GM21737 (cell line): ENCODE results near the gene AATF.

Experiments
- ATAC-seq: cut with Tn5 transposase; IDR thresholded peaks from one replicate; pipeline ENCODE4 v1.9.1; 2021; ENCODE audit warnings: mild to moderate bottlenecking, moderate library complexity; ENCODE audit not compliant: unreplicated experiment

The AATF gene

DNA sequence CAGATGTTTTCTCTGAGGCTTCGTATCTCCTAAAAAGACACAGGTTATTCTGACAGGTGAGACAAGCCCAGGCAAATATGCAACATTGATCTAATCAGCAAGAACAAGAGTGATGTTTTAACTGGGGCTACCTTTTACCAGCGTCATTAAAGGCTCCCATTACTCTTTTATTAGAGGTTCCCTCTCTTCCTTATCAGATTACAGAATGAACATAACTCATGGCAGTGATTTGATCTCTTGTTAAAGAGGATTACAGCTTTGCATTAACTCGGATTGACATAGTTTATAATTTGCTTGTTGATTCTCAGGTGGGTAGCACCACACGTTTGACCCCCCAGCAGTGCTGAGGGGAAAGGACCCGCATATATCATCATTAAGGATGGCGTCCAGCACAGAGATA is 90.5 kb downstream of the AATF start:
- ATAC-seq = no peak

DNA sequence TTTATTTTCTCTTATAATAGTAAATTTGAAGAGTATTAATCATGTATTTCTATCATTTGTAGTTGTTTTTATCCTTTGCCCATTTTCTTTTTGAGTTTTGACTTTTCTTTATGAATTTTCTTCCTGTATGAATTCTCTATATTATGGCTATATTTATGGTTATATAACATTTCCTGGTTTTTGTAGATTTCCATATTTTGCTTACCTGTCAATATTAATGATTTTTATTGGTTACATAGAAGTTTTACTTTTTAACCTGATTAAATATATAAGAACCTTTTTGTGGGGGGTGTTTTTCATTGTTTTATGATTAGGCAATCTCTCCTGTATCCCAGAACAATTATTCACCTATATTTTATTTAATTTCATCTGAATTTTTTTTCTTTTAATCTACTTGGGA is 93.2 kb downstream of the AATF start:
- ATAC-seq = no peak

DNA sequence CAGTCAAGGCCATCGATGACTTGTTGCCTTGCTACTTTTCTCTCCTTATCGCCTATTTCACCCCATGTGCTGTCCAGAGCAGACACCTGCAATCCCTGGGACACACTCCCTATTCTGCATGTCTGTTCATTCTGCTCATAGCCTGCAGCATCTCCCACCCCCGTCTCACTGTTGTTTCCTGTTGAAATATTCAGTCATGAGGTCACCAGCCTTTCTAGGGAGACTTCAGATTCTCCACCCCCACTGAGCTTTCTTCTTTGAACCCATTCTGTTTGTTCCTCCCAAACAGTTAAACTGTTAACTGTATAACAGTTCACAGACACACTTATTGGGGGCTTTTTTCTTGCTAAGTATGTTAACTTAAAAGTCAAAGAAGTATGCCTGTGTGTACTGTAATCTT is 94.4 kb downstream of the AATF start:
- no peak for ATAC-seq

DNA sequence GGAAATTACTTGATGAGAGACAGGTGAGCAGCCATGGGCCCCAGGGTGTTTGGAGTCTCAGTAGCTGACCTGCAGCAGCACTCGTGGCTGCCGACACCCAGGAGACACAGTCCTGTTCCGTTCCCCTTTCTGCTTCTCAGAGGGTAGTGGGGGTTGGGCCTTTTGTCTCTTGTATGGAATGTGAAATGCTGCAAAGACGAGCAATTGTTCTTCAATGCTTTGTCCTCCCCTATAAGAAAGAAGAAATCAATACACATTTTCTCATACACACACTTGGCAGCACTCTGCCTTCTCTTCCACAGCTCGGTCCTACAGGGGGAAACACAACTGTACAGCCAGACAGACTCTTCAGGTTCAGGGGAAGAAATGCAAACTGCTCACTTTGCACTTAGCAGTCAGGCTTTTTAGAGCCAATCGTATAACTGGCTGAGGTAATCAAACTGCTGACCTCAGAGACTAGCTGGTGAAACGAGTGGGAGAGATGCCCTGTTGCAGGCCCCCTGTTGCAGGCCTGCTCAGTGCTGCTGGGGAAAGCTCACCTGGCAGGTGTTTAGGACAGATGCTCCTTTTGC is 96.7 kb downstream of the AATF start:
- ATAC-seq = no peak

DNA sequence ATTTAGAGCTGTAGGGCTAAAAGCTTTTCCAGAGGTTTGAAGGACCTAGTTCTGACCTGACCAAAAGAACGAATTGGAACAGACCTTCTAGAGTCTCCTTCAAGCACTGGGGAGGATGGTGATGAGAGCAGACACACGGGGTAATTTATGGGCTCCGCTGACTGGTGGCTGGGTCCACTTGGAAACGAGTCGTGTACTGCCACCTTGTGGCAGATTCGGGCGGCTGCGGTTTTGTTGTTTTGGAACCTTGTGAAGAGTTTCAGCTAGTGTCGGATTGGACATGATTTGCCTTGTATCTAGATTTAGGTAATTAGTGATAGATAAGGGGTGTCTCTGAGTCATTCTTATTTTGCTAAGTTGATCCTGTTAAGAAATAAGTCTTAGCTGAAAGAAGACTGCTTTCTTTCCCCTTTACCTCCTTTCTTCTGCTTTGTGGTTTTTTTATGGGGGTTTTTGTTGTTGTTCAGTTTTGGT is 98.9 kb downstream of the AATF start:
- no peak for ATAC-seq

DNA sequence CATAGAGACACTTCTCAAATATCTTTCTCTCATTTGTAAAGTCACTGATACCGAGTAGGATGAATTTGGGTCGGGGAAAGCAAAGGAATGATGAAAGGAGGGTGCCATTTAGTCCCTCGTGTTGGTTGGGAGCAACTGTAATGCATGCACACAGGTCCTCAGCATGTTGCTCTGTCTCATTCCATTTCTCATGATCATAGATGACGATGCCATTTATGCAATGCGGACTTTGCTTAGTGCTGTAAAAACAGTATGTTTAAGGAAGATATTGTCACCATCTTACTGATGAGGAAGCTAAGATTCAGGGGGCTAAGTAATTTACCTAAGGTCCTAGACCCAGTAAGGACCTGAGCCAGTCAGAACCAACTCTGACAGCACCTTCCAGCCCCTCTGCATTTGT is 100.1 kb downstream of the AATF start:
- no peak for ATAC-seq

DNA sequence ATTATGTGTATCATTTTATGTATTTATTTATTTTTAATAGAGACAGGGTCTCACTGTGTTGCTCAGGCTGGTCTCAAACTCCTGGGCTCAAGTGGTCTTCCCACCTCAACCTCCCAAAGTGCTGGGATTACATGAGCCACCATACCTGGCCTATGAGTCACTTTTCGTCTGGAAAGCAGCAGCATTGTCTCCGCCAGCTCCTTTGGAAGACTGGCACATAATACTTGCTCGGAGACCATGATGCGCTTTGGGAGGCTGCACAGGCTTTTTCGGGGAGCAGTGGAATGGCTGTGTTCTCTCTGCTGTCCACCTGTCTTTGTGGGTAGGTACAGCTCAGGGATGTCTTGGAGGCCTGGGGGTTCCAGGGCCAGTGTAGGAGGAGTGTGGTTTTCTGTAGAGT is 102.2 kb downstream of the AATF start:
- ATAC-seq = no peak

DNA sequence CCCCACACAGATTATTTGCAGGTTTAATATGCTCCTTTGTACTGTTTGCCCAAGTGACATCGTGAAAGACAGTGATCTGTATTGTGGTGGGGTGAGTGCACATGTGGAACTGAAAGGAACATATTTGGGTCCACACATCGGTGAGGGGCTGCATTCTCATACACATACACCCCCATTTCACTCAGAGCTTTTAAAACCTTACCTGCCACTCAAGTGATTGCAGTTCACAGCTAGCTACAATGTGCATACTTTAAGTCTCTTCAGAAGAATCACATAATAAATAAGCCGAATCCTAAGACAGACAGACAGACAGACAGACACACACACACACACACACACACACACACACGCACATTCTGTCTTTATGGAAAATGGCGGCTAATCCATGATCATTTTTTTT is 102.6 kb downstream of the AATF start:
- ATAC-seq = no peak

DNA sequence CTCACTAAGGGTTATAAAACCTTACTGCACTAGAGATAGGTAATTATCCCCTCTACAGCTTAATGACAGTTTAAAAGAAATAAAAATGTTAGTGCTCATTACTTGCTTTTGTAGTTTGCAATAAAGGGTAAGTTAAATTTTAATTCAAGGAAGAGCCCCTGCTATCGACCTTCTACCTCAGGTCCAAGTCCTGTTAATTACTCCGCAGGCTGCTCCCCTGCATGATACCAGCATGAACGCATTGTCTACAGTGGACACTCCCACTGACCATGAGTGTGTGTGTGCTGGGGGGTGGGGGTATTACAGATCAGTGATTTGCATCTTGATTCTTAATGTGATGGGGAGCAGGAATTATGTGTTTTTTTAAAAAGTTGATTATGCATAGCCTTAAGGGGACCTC is 103.1 kb downstream of the AATF start:
- ATAC-seq = no peak

DNA sequence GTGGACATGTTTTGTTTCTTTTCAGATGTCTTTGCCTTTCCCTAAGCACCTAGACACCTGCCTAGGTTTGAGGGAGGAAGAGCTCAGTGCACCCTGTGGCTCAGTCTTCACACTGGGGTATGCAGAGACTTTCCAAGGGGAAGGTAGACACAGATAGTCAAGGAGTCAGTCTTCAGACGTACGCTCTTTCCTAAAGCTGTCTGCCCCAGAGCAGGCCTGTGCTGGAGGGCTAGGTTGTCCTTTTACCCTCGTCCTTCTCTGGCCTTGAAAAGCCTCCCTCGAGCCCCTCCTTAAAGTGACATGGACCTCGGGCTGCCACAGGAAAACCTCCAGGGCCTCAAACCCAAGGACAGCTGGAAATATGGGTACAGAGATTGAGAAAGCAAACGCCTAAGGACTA is 103.7 kb downstream of the AATF start:
- no peak for ATAC-seq

DNA sequence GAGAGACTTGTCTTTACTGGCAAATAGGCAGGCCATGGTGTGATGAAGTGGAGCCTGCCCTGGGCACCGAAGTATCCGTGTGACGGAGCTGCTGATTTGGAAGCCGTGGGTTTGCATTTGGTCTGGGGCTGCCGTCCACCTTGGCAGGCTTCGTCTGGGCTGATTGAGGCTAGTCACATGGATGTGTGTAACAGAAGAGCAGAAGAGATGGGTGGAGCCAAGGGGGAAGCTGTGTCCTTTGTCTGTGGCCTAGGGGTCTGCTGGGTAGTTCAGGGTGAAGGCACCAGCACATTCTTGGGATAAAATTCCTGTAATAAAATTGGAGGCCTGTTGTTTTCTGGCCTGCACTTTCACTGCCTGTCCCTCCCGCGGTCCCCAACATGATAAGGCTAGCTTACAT is 106.1 kb downstream of the AATF start:
- no peak for ATAC-seq

DNA sequence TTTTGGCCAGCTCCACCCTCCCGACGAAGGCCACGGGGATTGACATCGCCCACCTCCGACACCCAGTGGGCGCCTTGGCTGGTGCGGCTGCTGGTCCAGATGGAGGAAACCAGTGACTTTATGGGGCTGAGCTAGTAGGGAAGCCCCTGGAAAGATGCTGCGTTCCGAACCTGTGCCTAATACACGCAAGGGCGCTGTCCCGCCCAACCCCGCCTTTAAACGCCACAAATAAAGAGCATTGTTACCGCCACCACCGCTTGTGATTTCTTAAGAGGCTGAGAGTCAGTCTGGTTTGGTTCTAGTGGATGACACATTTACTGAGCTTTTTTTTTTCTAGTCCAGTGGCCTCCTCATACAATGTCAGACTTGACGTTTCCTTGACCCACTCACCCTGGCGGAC is 107.9 kb downstream of the AATF start:
- ATAC-seq = no peak

DNA sequence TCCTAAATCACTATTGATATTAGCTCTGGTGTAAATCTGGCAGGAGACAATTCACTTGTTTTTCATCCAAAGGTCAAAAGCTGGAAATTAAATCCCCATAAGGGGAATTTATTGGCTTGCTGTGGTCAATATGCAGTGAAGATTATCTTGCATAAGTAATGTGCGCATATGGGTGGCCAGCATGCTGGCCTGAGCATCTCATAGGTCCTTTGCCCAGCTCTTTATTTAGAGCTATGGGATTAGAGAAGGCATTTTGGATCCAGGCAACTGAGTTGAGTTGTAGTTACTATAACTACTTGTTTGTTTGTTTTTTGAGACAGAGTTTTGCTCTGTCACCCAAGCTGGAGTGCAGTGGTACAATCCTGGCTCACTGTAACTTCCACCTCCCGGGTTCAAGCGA is 110.7 kb downstream of the AATF start:
- ATAC-seq = no peak

DNA sequence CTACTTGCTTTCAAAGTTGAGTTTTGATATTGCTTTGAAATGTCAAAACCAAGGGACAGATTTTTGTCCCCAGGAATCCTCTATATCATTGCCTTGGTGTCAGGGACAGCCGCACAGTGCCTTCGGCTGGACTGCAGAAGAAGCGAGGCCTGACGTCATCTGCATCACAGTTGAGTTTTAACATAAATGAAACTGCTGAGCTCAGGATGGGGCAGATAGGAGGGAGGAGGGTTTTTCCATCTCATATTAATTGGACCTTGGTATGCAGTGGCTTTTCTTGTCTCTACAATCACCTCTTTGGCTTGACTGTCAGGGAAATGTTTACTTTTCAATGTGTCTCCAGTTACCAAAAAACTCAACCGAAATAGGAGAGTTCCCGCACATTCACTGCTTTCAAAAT is 111.3 kb downstream of the AATF start:
- ATAC-seq = no peak

DNA sequence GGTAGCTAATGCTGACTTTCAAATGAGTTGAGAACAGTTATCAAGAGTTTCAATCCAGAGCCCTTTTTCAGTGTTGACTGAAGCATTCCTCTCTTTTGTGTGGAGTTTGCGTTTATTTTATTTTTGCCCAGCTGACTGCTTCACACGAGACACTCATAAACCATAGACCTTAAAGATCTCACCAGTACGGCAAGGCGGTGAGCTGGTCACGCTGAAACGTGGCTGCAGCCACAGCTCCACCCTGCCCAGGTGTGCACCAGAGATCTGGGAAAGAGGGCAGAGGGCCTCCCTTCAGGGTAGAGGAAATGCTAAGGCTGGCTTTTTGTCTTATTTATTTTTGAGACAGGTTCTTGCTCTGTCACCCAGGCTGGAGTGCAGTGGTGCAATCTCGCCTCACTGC is 112.2 kb downstream of the AATF start:
- ATAC-seq = no peak

DNA sequence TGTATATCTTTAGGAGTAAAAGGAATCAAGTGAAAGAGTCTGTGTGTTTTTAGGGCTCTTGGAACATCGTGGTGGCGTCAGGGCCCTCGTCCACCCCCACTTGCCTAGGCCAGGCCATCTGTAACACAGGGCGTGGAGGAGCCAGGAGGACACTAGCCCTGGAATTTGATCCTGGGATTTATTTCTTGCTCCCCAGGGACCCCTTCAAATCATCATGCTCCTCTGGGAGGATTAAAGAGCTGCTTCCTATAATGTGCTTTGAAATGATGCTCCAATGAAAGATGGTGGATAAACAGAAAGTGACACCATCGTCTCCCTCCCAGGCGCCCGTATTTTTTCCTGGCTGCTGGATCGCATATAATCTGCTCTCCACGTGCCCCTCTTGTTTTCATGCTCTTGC is 113.3 kb downstream of the AATF start:
- ATAC-seq = no peak

DNA sequence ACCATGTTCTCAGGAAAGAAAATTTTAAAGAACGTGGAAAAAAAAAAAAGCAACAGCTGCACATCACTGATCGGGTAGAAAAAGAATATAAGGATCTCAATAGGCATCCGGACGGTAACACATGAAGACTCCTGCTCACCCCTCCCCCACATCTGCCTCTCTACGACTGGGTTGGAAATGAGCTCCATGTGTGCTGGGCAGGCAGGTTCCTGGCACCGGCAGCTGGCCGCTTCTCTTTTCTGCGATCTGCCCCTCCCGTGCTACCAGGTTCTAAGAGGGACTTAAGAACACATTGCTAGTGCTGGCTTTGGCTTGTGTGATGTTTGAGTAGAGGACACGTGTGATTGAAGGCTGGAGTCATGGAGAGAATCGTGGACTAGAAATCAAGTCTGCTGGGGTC is 115.5 kb downstream of the AATF start:
- no peak for ATAC-seq

DNA sequence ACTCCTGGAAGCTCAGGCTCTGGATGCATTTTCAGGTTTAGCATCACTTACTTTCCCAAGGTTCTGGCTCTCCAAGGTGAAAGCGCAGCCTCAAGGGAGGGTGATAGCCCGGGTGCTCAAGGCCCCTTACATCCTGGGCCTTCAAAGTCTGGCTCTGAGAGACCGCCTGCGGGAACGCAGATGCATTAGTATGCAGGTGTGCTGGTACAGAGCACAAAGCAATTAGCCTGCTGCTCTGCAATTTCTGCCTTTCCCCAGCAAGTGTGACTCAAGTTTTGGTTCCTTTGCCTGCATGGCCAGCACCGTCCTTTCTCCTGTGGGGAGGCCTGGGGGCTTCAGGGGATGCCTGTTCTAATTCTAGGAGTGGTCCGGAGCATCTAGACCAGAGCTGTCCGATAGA is 116.2 kb downstream of the AATF start:
- no peak for ATAC-seq

DNA sequence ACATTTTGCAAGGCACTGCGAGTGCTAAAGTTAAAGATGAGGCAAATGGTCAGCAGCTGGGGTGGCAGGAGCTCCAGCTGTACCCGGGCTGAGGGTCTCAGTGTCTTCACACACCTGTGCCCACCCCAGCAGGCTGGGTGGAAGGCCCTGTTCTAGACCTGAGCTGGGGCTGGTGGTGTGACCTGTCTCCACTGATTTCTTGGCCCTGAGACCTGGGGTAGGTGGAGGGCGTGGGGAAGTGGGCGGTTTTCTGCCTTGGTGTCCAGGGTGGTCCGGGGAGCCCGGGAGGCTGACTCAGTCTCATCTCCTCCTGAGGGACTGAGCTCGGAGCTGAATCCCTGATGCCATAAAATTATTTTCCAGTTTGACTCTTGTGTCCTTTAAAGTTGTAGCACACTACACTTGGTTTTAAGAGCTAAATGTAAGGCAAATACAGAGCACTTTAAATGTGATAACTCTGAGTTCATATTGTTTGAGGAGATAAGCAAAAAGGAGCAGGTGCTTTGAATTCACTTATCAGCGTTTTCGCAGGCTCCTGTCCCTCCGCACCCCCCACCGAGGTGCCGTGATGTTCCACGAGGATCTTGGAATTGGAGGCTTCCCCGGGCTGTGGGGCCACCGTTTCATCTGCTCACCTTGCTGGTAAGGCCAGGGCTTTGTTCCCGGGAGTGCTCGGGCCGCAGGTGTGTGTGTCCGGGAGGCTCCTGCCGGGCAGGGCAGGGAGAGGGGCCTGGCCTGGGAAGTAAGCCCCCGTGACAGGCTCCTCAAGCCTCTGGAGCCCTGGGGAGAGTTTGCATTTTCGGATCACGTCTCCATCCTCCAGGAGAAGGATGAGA is 117.0 kb downstream of the AATF start:
- ATAC-seq = no peak

DNA sequence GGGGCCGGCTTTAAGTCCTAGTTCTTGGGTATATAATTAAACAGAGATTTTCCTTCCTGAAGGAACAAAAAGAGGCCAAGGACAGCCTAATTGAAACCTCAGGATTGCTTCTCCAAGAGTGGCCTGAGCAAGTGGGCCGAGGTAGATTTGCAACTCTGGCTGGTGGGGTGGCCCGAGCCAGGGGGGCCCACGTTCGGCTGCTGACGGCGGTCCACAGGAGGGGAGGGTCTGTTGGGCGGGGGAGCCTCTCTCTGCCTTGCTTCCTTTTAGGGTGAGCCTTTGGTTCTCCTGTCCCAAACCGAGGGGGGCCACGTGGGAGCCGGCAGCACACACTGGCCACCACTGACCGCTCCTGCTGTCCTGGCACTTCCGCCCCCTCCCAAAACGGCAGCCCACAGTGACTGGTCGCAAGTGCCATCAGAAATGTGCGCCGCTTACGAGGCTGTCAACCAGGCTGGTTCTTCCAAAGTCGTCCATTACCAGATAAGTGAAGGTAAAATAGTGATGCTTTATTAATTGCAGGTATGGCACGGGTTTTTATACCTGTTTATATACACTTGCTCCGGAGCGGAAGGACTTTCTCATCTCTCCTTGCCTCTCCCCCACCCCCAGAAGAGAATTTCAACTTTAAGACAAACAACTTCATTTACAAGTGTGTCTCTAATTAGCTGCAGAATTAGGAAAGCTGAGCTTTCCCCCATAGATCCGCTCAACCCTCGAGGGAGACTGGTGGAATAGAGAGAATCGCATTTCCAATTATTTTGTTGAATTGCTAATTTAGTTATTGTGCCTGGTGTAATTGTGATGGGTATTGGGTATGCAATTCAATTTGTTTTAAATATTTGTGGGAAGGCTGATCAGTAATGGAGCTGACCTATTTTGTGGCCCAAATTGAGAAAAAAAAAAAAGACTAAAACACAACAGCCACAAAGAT is 117.8 kb downstream of the AATF start:
- ATAC-seq = no peak

DNA sequence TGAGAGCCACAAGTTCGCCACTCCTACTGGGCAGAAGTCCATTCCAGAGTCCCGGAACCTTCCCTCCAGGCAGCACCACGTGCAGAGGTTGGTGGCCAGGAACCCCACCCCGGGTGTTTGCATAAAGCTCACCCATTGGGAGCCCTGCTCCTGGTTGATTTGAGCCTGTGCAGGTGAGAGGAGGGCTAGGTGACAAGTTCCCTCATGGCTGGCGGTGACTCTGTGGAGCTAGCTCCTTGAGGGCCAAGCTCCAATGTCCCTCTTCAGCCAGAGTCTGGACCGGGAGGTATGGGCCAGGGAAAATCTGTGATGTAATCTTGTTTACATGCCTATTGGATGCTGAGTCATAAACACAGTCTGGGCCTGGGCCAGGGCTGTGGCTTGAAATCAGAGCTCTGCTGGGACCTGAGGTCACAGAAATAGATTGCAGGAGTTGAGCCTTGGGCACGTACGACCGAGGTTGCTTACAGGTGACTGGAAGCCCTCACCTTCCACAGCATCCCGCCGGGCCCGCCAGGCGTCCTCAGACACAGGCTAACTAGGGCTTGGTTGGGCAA is 118.9 kb downstream of the AATF start:
- no peak for ATAC-seq
